Breast epithelium (tissue), 4 donors: Measurements from ENCODE around the gene PDZD11. TPM values are rescaled to one million over a fixed set of nuclear protein-coding genes. Genes with fewer than 3 reads are reported as not detected.
"Not testable (repeated sequence)": the region's sequence is repeated elsewhere in the genome, so short reads cannot be mapped to it uniquely, and the experiment has no call there.

Experiments used
- DNase-seq, 2 donors: peaks; one replicate each; pipeline ENCODE4 v3.0.0-alpha.2; 2019; ENCODE audit warnings: low spot score in 2 of 2
- H3K27ac ChIP-seq, 2 donors: fragments of 200-600 bp; sonication (generic) in 1 of 2; one replicate each; pipeline ENCODE4 v1.5.1; 2016 to 2019; ENCODE audit warnings: mild to moderate bottlenecking in 1 of 2
- H3K27me3 ChIP-seq, 2 donors: fragments of 200-600 bp; sonication (generic) in 1 of 2; one replicate each; pipeline versions ENCODE4 v1.5.1 to v1.6.0; 2017 to 2019; ENCODE audit warnings: control low read depth in 1 of 2, mild to moderate bottlenecking in 1 of 2
- H3K36me3 ChIP-seq: fragments of 200-600 bp; one replicate; pipeline ENCODE4 v1.5.1; 2019
- H3K4me1 ChIP-seq, 2 donors: fragments of 200-600 bp; sonication (generic); one replicate each; pipeline ENCODE4 v1.5.1; 2016 to 2019; ENCODE audit warnings: control low read depth in 1 of 2
- H3K4me3 ChIP-seq, 3 donors: fragments of 200-600 bp; sonication (generic); 1 replicate in 2 of 3; 2 replicates in 1 of 3; pipeline ENCODE4 v1.5.1; 2016 to 2019; ENCODE audit warnings: mild to moderate bottlenecking in 3 of 3, moderate library complexity in 2 of 3
- H3K9me3 ChIP-seq, 2 donors: fragments of 200-600 bp; sonication (generic) in 1 of 2; one replicate each; pipeline ENCODE4 v1.5.1; 2016 to 2019; ENCODE audit warnings: control low read depth in 1 of 2
- POLR2A ChIP-seq: fragments of 450-650 bp; IDR thresholded peaks from one replicate; pipeline ENCODE4 v1.6.1; 2016; ENCODE audit warnings: antibody characterized with exemption, mild to moderate bottlenecking, moderate library complexity
- POLR2AphosphoS5 ChIP-seq, 3 donors: sonication (generic); formaldehyde crosslinking; IDR thresholded peaks; one replicate each; pipeline ENCODE4 v1.6.1; 2017; ENCODE audit warnings: antibody characterized with exemption in 3 of 3
- intact Hi-C: fragments of 100-400 bp; cut with DNase I; formaldehyde crosslinking; loops from one replicate; pipeline ENCODE4 v1.15.1; 2023; ENCODE audit warnings: low total_unique reads
- total RNA-seq, 3 donors: library from RNA; depleted of rRNA; stranded (reverse); fragments of >200 nt; gene quantifications; one replicate each; pipeline ENCODE4 v1.1.0, GENCODE V29; 2016
- TF ChIP-seq, protein P1 (sequence below), 3 donors: fragments of 450-650 bp; IDR thresholded peaks; one replicate each; pipeline ENCODE4 v1.5.1; 2016 to 2017; ENCODE audit warnings: antibody characterized with exemption in 3 of 3, mild to moderate bottlenecking in 3 of 3, moderate library complexity in 3 of 3

Gene PDZD11
- total RNA-seq, 3 donors from 2014 or later = 27.2 to 33.0 (median 32.1) TPM

GRCh38 chrX:70331161-70331560 is 41.4 kb upstream of the PDZD11 start:
- no peak overlapping the region for H3K27ac ChIP-seq
- H3K4me1 ChIP-seq = no peaks in the 10 kb centered on the region
- peaks cover 0 to 44% of the 10 kb centered on the region in 2 donors for H3K27me3 ChIP-seq
- H3K9me3 ChIP-seq = no peaks in the 10 kb centered on the region
- no peak overlapping the region for H3K4me3 ChIP-seq
- intact Hi-C loops = no loop called here
- TF ChIP-seq POLR2A (no peak), POLR2AphosphoS5 (IDR thresholded peaks at IDR 0.05) (no peak)
- TF ChIP-seq, protein P1, sequence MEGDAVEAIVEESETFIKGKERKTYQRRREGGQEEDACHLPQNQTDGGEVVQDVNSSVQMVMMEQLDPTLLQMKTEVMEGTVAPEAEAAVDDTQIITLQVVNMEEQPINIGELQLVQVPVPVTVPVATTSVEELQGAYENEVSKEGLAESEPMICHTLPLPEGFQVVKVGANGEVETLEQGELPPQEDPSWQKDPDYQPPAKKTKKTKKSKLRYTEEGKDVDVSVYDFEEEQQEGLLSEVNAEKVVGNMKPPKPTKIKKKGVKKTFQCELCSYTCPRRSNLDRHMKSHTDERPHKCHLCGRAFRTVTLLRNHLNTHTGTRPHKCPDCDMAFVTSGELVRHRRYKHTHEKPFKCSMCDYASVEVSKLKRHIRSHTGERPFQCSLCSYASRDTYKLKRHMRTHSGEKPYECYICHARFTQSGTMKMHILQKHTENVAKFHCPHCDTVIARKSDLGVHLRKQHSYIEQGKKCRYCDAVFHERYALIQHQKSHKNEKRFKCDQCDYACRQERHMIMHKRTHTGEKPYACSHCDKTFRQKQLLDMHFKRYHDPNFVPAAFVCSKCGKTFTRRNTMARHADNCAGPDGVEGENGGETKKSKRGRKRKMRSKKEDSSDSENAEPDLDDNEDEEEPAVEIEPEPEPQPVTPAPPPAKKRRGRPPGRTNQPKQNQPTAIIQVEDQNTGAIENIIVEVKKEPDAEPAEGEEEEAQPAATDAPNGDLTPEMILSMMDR (IDR thresholded peaks at IDR 0.05) = no peak
- H3K36me3 ChIP-seq = no peaks in the 10 kb centered on the region
- DNase-seq = no peak

- intact Hi-C loops = no loop called here
- H3K9me3 ChIP-seq = no peaks in the 10 kb centered on the region
Measured at GRCh38 chrX:70324326-70324725, 34.6 kb upstream of the PDZD11 start.

DNA sequence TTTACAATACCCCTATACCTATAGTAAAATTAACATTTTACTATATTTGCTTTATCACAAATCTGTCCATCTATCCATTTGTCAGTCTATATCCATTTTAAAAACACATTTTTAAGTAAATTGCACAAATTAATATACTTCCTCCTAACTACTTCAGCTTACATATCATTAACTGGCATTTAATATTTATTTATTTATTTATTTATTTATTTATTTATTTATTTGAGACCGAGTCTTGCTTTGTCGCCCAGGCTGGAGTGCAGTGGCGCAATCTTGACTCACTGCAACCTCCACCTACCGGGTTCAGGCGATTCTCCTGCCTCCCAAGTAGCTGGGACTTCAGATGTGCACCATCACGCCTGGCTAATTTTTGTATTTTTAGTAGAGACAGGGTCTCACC is 33.9 kb upstream of the PDZD11 start:
- intact Hi-C loops, H3K4me3 ChIP-seq, H3K4me1 ChIP-seq, H3K27ac ChIP-seq, DNase-seq, H3K36me3 ChIP-seq, H3K9me3 ChIP-seq: not testable (repeated sequence)
- peaks cover 0 to 34% of the 10 kb centered on the region in 2 donors for H3K27me3 ChIP-seq

More at GRCh38 chrX:70324326-70324725, 34.6 kb upstream of the PDZD11 start:
- Histone ChIP-seq H3K27me3 (peaks cover 0 to 34% of the 10 kb centered on the region in 2 donors), H3K4me3 (no peak overlapping the region), H3K4me1 (no peaks in the 10 kb centered on the region), H3K36me3 (no peaks in the 10 kb centered on the region), H3K27ac (no peak overlapping the region)
- no peak for TF ChIP-seq POLR2AphosphoS5 (IDR thresholded peaks at IDR 0.05)
- TF ChIP-seq, protein P1 (IDR thresholded peaks at IDR 0.05) = no peak
- DNase-seq = no peak

DNA sequence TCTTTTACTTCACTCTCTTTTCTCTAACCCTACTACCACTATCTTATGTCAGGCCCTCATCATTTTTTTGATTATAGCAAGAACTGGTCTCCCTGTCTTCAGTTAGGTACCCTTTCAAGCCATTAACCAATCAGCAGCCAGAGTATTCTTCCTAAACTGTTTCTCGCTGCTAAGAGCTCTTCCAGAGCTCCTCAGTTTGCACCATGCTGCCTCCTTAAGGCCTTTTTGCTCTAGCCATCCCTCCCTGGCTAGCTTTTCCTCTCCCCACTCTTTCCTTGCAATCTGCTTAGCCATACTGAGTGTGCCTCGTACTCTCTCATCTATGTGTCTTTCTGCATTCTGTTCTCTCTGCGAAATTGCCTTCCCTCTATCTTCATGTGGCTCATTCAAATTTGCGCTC is 33.1 kb upstream of the PDZD11 start:
- DNase-seq = no peak
- H3K27me3 ChIP-seq = peaks cover 0 to 37% of the 10 kb centered on the region in 2 donors
- no peak overlapping the region for H3K4me3 ChIP-seq
- H3K4me1 ChIP-seq = no peaks in the 10 kb centered on the region
- intact Hi-C loops = no loop called here
- TF ChIP-seq, protein P1 (IDR thresholded peaks at IDR 0.05) = no peak
- TF ChIP-seq POLR2AphosphoS5 (IDR thresholded peaks at IDR 0.05) = no peak
- TF ChIP-seq POLR2A = no peak
- no peaks in the 10 kb centered on the region for H3K36me3 ChIP-seq
- no peaks in the 10 kb centered on the region for H3K9me3 ChIP-seq
- no peak overlapping the region for H3K27ac ChIP-seq

DNA sequence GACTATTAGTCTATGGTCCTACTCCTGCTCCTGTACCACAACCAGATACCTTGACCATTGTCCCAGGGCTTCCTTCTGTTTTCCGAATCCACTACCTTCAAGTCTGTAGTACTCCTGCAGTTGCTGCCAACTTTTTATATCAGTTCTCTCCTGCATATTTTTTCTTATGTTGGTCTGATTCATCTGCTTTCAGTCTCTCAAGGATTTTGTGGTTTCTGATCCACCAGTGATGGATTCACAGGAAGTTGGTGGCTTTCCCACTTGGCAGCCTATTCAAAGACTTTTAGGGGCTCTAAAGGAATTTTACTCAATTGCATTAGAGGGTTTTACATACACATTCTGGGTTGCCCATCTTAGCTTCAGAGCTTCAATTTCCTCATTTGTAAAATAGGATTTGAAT is 23.8 kb upstream of the PDZD11 start:
- Histone ChIP-seq H3K4me3 (no peak overlapping the region), H3K4me1 (no peaks in the 10 kb centered on the region), H3K36me3 (no peaks in the 10 kb centered on the region), H3K9me3 (no peaks in the 10 kb centered on the region), H3K27me3 (peaks cover 0 to 21% of the 10 kb centered on the region in 2 donors), H3K27ac (no peak overlapping the region)
- no peak for DNase-seq
- intact Hi-C loops = no loop called here
- TF ChIP-seq, protein P1 (IDR thresholded peaks at IDR 0.05) = no peak
- TF ChIP-seq POLR2A (no peak), POLR2AphosphoS5 (IDR thresholded peaks at IDR 0.05) (no peak)

DNA sequence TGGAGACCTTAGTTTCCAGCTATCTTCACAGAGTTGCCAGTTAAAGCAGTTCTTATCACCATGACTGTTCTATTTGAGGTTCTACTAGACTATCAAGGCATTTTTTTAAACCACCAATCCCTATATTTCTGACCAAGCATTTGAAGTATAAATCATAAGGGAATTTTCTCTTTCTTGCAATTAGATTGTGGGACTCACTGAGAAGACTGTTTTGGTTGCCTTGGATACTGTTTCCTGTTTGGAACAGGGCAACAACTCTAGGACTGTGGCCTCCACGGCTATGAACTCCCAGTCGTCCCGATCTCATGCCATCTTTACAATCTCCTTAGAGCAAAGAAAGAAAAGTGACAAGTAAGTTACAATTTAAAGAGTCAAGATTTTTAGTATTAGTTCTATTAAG is 12.0 kb upstream of the PDZD11 start:
- H3K27me3 ChIP-seq = peaks cover 0 to 35% of the 10 kb centered on the region in 2 donors
- H3K36me3 ChIP-seq = no peaks in the 10 kb centered on the region
- no peaks in the 10 kb centered on the region for H3K4me1 ChIP-seq
- TF ChIP-seq POLR2AphosphoS5 (IDR thresholded peaks at IDR 0.05) (no peak), POLR2A (no peak)
- TF ChIP-seq, protein P1 (IDR thresholded peaks at IDR 0.05) = no peak
- no peak overlapping the region for H3K27ac ChIP-seq
- no peak for DNase-seq
- H3K9me3 ChIP-seq = no peaks in the 10 kb centered on the region
- intact Hi-C loops = no loop called here
- H3K4me3 ChIP-seq = no peak overlapping the region
